Panc1 (cell line): ENCODE measurements around the gene PLEKHN1.

Experiments
- REST ChIP-seq, 2 experiments: IDR thresholded peaks; 2 replicates each; pipeline ENCODE4 v1.6.1; 2011 to 2012; ENCODE audit warnings: low read depth in 2 of 2, control low read depth in 1 of 2, low read length in 1 of 2, mild to moderate bottlenecking in 1 of 2, moderate library complexity in 1 of 2; ENCODE audit not compliant: insufficient read depth in 1 of 2
- TCF7L2 ChIP-seq: IDR thresholded peaks from 2 replicates; pipeline ENCODE4 v1.6.1; 2011; ENCODE audit warnings: mild to moderate bottlenecking, low read depth, low read length, inconsistent platforms
- TF ChIP-seq, protein P1 (sequence below): fragments of 450-650 bp; IDR thresholded peaks from 2 replicates; pipeline ENCODE4 v1.5.1; 2017; ENCODE audit warnings: mild to moderate bottlenecking

GRCh38 chr1:942864-943533, 23.3 kb upstream of the PLEKHN1 start:
- TF ChIP-seq, protein P1, sequence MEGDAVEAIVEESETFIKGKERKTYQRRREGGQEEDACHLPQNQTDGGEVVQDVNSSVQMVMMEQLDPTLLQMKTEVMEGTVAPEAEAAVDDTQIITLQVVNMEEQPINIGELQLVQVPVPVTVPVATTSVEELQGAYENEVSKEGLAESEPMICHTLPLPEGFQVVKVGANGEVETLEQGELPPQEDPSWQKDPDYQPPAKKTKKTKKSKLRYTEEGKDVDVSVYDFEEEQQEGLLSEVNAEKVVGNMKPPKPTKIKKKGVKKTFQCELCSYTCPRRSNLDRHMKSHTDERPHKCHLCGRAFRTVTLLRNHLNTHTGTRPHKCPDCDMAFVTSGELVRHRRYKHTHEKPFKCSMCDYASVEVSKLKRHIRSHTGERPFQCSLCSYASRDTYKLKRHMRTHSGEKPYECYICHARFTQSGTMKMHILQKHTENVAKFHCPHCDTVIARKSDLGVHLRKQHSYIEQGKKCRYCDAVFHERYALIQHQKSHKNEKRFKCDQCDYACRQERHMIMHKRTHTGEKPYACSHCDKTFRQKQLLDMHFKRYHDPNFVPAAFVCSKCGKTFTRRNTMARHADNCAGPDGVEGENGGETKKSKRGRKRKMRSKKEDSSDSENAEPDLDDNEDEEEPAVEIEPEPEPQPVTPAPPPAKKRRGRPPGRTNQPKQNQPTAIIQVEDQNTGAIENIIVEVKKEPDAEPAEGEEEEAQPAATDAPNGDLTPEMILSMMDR = no peak
- TF ChIP-seq REST (IDR thresholded peaks at IDR 0.05; ENCODE audit: insufficient read depth in 1 of 2, low read depth in 2 of 2, low read length in 1 of 2) (no peak), TCF7L2 (no peak)
